ENCODE results near the gene TMPRSS7. TPM values are rescaled to one million over a fixed set of nuclear protein-coding genes. Genes with fewer than 3 reads are reported as not detected.

The TMPRSS7 gene
- total and polyA plus RNA-seq, 2 of the 8 experiments (the other 6 are each of a cell fraction or from before 2014, with no cell fraction given): not detected

DNA sequence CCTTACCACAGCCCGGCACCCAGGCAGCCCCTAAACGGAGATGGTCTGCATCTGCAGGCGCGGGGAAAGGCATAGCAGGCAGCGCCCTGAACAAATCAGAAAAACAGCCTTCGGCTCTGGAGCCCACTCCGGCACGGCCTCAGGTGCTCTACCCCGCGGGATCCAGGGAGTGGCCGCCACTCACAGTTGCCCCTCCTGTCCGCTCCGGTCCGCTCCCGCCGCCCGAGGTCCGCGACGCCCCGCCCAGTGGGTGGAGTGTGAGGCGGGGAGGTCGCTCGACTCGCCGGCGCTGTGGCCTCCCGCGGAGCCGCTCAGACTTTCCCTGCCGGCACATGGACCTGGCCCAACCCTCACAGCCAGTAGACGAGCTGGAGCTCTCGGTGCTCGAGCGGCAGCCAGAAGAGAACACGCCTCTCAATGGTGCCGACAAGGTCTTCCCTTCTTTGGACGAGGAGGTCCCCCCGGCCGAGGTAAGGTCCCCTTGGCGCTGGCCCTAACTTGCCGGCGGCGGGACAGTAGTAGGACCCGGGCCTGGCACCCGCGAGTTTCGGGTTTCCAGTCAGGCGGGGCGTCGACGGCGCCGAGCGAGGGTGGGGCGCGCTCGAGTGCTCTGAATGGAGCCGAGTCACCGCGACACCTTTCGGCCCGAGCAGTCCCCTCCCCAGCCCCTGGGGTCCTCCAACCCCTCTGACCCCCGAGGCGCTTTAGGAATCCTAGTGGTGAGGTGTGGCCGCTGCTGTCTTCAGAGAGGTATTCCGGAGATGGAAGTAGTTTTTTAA, 51.7 kb downstream of the TMPRSS7 start, which contains the start of gene C3orf52 (continued):
- no peak for TF ChIP-seq CBX8 (IDR thresholded peaks at IDR 0.05; ENCODE audit: borderline replicate concordance, low read depth, low read length)
- TF ChIP-seq POLR2AphosphoS5 (IDR thresholded peaks at IDR 0.05; ENCODE audit: low read depth, low read length): peak; percentile 85
- TF ChIP-seq RXRA (IDR thresholded peaks at IDR 0.05; ENCODE audit: insufficient read depth, low read depth, low read length): no peak
- peak; percentile 90; the same call in 1 of the 2 replicates for TF ChIP-seq RBBP5 (IDR thresholded peaks at IDR 0.05; ENCODE audit: borderline replicate concordance, low read depth, low read length)
- TF ChIP-seq SIX5 (IDR thresholded peaks at IDR 0.05; ENCODE audit: low read depth, low read length): no peak
- peak in 1 of 2 experiments; percentile 83; a peak in 1 of 4 replicates for TF ChIP-seq HDAC2 (IDR thresholded peaks at IDR 0.05; ENCODE audit: borderline replicate concordance in 1 of 2, low read depth in 2 of 2, low read length in 2 of 2)
- TF ChIP-seq SP2 (IDR thresholded peaks at IDR 0.05; ENCODE audit: low read length): no peak
- no peak for TF ChIP-seq SUZ12 (IDR thresholded peaks at IDR 0.05; ENCODE audit: low read length)
- no peak for TF ChIP-seq HDAC6 (IDR thresholded peaks at IDR 0.05; ENCODE audit: low read depth, low read length)
- TF ChIP-seq TEAD4 (IDR thresholded peaks at IDR 0.05; ENCODE audit: low read depth, low read length): no peak
- TF ChIP-seq CHD1 (IDR thresholded peaks at IDR 0.05; ENCODE audit: low read depth, low read length): no peak
- TF ChIP-seq, protein P1, sequence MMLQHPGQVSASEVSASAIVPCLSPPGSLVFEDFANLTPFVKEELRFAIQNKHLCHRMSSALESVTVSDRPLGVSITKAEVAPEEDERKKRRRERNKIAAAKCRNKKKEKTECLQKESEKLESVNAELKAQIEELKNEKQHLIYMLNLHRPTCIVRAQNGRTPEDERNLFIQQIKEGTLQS (IDR thresholded peaks at IDR 0.05; ENCODE audit: insufficient read depth, low read depth, low read length): no peak
- TF ChIP-seq TAF1 (IDR thresholded peaks at IDR 0.05; ENCODE audit: low read depth, low read length): peak; percentile 80
- TF ChIP-seq EZH2 (IDR thresholded peaks at IDR 0.05; ENCODE audit: low read depth, low read length, severe bottlenecking): no peak
- TF ChIP-seq KDM4A (IDR thresholded peaks at IDR 0.05; ENCODE audit: low read depth, low read length, severe bottlenecking): peak; percentile 95
- no peak for TF ChIP-seq EGR1 (IDR thresholded peaks at IDR 0.05; ENCODE audit: borderline replicate concordance, low read depth, low read length)
- TF ChIP-seq, protein P2, sequence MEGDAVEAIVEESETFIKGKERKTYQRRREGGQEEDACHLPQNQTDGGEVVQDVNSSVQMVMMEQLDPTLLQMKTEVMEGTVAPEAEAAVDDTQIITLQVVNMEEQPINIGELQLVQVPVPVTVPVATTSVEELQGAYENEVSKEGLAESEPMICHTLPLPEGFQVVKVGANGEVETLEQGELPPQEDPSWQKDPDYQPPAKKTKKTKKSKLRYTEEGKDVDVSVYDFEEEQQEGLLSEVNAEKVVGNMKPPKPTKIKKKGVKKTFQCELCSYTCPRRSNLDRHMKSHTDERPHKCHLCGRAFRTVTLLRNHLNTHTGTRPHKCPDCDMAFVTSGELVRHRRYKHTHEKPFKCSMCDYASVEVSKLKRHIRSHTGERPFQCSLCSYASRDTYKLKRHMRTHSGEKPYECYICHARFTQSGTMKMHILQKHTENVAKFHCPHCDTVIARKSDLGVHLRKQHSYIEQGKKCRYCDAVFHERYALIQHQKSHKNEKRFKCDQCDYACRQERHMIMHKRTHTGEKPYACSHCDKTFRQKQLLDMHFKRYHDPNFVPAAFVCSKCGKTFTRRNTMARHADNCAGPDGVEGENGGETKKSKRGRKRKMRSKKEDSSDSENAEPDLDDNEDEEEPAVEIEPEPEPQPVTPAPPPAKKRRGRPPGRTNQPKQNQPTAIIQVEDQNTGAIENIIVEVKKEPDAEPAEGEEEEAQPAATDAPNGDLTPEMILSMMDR (IDR thresholded peaks at IDR 0.05; ENCODE audit: control extremely low read depth in 1 of 3, insufficient read depth in 1 of 3, low read depth in 1 of 3, low read length in 3 of 3): peak in 2 of 3 experiments; percentile 3 to 17; a peak in 2 of 4 replicates
